GM12878 (cell line): ENCODE results near the gene STEAP3. TPM values are rescaled to one million over a fixed set of nuclear protein-coding genes. Genes with fewer than 3 reads are reported as not detected.

Experiments
- ATAC-seq: fragments of 200-7000 bp; cut with Tn5 transposase; 3 replicates; pipeline ENCODE4 v1.9.1; 2020; ENCODE audit warnings: mild to moderate bottlenecking, moderate library complexity
- BruUV-seq: library from RNA; stranded (reverse); fragments of 400-500 nt; replicated peaks from 2 replicates; lab custom pipeline; 2021; lab: Mats Ljungman, UMichigan
- CTCF ChIA-PET: fragments of 300-600 bp; sonication (Branson Sonifier 250); formaldehyde crosslinking; extraction: SDS; loops from one replicate; lab custom pipeline; 2021; ENCODE audit warnings: inconsistent platforms; lab: Yijun Ruan, JAX
- POLR2A ChIA-PET: fragments of 350-600 bp; formaldehyde crosslinking; extraction: SDS; loops from one replicate; lab custom pipeline; 2021; ENCODE audit warnings: inconsistent platforms; lab: Charles Lee
- RAD21 ChIA-PET: fragments of 300-600 bp; sonication (Branson Sonifier 250); formaldehyde crosslinking; loops from one replicate; lab custom pipeline; 2023; ENCODE audit warnings: antibody characterized with exemption; ENCODE audit not compliant: unreplicated experiment; lab: Charles Lee
- SMC1A ChIA-PET: fragments of 300-600 bp; sonication (Branson Sonifier 250); formaldehyde crosslinking; loops from one replicate; lab custom pipeline; 2023; ENCODE audit not compliant: unreplicated experiment, uncharacterized antibody; lab: Charles Lee
- DNase-seq: peaks from one replicate; pipeline ENCODE4 v3.0.0-alpha.2; 2011; ENCODE audit warnings: low read depth, low spot score
- FAIRE-seq: peaks from 3 replicates; lab custom pipeline; 2011; peaks lifted over from hg19 to GRCh38; lab: Jason Lieb, UNC
- H2AFZ ChIP-seq: 2 replicates; pipeline ENCODE4 v1.6.0; 2011; ENCODE audit warnings: low read depth, low read length, control low read depth; ENCODE audit not compliant: control insufficient read depth
- H3K27ac ChIP-seq: 2 replicates; pipeline ENCODE4 v1.5.1; 2011; ENCODE audit warnings: control low read depth; ENCODE audit not compliant: control insufficient read depth, insufficient read depth
- H3K27me3 ChIP-seq, 2 experiments: replicated peaks in 1 of 2; 2 replicates each; pipeline versions ENCODE4 v1.6.0 to v1.6.1; 2011; ENCODE audit warnings: low read length in 1 of 2; ENCODE audit not compliant: control insufficient read depth in 2 of 2, insufficient read depth in 2 of 2
- H3K36me3 ChIP-seq, 2 experiments: 2 replicates each; pipeline ENCODE4 v1.5.1; 2011; ENCODE audit warnings: low read length in 1 of 2; ENCODE audit not compliant: control insufficient read depth in 2 of 2, insufficient read depth in 2 of 2
- H3K4me1 ChIP-seq: 2 replicates; pipeline ENCODE4 v1.6.1; 2011; ENCODE audit warnings: mild to moderate bottlenecking, low read length, moderate library complexity, mixed read lengths; ENCODE audit not compliant: control insufficient read depth, insufficient read depth
- H3K4me2 ChIP-seq: 2 replicates; pipeline ENCODE4 v1.6.0; 2011; ENCODE audit warnings: control low read depth; ENCODE audit not compliant: control insufficient read depth, insufficient read depth
- H3K4me3 ChIP-seq: fragments of 200-600 bp; sonication (generic); 2 replicates; pipeline ENCODE4 v1.5.1; 2016
- H3K79me2 ChIP-seq: 2 replicates; pipeline ENCODE4 v1.6.0; 2011; ENCODE audit warnings: low read length; ENCODE audit not compliant: control insufficient read depth, insufficient read depth
- H3K9ac ChIP-seq: 2 replicates; pipeline ENCODE4 v1.8.0; 2011; ENCODE audit warnings: low read length, control low read depth, mixed read lengths; ENCODE audit not compliant: control insufficient read depth, insufficient read depth
- H3K9me3 ChIP-seq: replicated peaks from 3 replicates; pipeline ENCODE4 v1.5.1; 2011; ENCODE audit warnings: mild to moderate bottlenecking, low read length; ENCODE audit not compliant: control insufficient read depth, insufficient read depth
- H4K20me1 ChIP-seq: 2 replicates; pipeline ENCODE4 v1.6.0; 2011; ENCODE audit not compliant: control insufficient read depth, insufficient read depth
- CBX5 ChIP-seq: sonication (generic); IDR thresholded peaks from 2 replicates; pipeline ENCODE4 v1.6.1; 2016; ENCODE audit warnings: low read depth, moderate library complexity, mild to moderate bottlenecking, inconsistent platforms
- CREB1 ChIP-seq: IDR thresholded peaks from 2 replicates; pipeline ENCODE4 v1.6.1; 2012; ENCODE audit warnings: low read depth, mild to moderate bottlenecking, inconsistent platforms
- EED ChIP-seq: sonication (generic); IDR thresholded peaks from 2 replicates; pipeline ENCODE4 v1.6.1; 2016; ENCODE audit warnings: antibody characterized with exemption, low read depth
- FOXM1 ChIP-seq: IDR thresholded peaks from 2 replicates; pipeline ENCODE4 v1.6.1; 2012; ENCODE audit warnings: low read depth, mild to moderate bottlenecking, inconsistent platforms, low read length, moderate library complexity
- ZNF24 ChIP-seq: fragments of 450-650 bp; IDR thresholded peaks from 2 replicates; pipeline ENCODE4 v1.6.1; 2017; ENCODE audit warnings: antibody characterized with exemption, mild to moderate bottlenecking
- WGBS: methylation state at CpG from one replicate; pipeline ENCODE4 v1.1.6; 2016; ENCODE audit warnings: low lambda C conversion rate; ENCODE audit not compliant: insufficient replicate concordance, insufficient coverage; ENCODE audit errors: missing lambda C conversion rate; 5-methylcytosine and 5-hydroxymethylcytosine counted together
- in situ Hi-C: fragments of 300-500 bp; cut with MboI; formaldehyde crosslinking; loops from 9 replicates; pipeline ENCODE4 v1.14.3; 2018; ENCODE audit warnings: mixed read lengths
- intact Hi-C: fragments of 100-400 bp; cut with micrococcal nuclease; formaldehyde crosslinking; loops from one replicate; pipeline ENCODE4 v1.14.2; 2022; ENCODE audit not compliant: unreplicated experiment
- polyA plus RNA-seq, 11 experiments: library from polyadenylated mRNA; depleted of rRNA in 4 of 11; unstranded in 6 of 11; stranded (reverse) in 5 of 11; fragments of >200 nt; fragmentation: Nextera tagmentation in 4 of 11; fragmentation: Illumina TruSeq in 1 of 11; extraction: Ambion mirVana in 4 of 11; extraction: Trizol in 1 of 11; gene quantifications; 1 replicate in 1 of 11; 2 replicates in 10 of 11; pipeline versions ENCODE4 v1.2.1 to v1.2.3, GENCODE V29; 2011 to 2016; ENCODE audit warnings: inconsistent platforms in 2 of 11, missing spikeins in 2 of 11, low read depth in 1 of 11
- total RNA-seq, 4 experiments: library from RNA; depleted of rRNA in 3 of 4; stranded (reverse); fragments of >200 nt in 3 of 4; fragmentation: Illumina TruSeq in 1 of 4; extraction: Trizol in 1 of 4; gene quantifications; 2 replicates each; pipeline versions ENCODE4 v1.2.1 to v1.2.3, GENCODE V29; 2013 to 2021
- TF ChIP-seq, protein P1 (sequence below): fragments of 450-650 bp; IDR thresholded peaks from 2 replicates; pipeline ENCODE4 v1.6.1; 2017; ENCODE audit warnings: mild to moderate bottlenecking

STEAP3 gene
- total and polyA plus RNA-seq, 10 of the 15 experiments (the other 5 are each of a cell fraction or from before 2014, with no cell fraction given) = 0.42 to 8.3 (median 4.8) TPM

DNA sequence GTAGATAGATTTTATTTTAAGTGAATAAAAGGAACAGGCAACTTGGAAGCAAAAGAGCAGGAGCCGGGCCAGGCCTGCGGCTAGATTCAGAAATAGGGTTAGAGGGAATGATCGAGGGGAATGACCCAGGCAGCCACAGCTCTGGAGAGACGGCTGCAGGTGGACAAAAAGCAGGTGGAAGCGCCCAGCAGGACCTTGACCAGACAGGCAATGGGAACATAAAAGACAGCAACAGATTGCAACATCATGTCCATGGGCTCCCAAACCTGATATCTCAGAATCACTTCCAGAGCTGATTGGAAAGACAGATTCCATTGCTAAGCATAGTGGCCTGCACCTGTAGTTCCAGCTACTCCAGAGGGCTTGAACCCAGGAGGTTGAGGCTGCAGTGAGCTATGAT lies 28.6 kb upstream of the STEAP3 start:
- no TSS peak for BruUV-seq
- no peak overlapping the region for H3K27ac ChIP-seq
- ATAC-seq = no peak
- no peaks in the 10 kb centered on the region for H3K36me3 ChIP-seq
- FAIRE-seq = no peak
- no peaks in the 10 kb centered on the region for H3K79me2 ChIP-seq
- WGBS = 25% methylated on average over 5 of the region's 5 CpGs
- H3K4me2 ChIP-seq = no peak overlapping the region
- no peak overlapping the region for H2AFZ ChIP-seq
- SMC1A ChIA-PET = interaction anchor here (0.6 kb wide), 1 partner anchor 49 kb away, joined by 3 read pairs; no protein-coding TSS in a partner anchor
- no peaks in the 10 kb centered on the region for H3K9me3 ChIP-seq
- no peak overlapping the region for H3K9ac ChIP-seq
- POLR2A ChIA-PET = no interaction called here
- no peak overlapping the region for H3K4me3 ChIP-seq
- RAD21 ChIA-PET = no interaction called here
- TF ChIP-seq ZNF24 (no peak), FOXM1 (no peak), EED (no peak), CBX5 (no peak), CREB1 (no peak)
- TF ChIP-seq, protein P1, sequence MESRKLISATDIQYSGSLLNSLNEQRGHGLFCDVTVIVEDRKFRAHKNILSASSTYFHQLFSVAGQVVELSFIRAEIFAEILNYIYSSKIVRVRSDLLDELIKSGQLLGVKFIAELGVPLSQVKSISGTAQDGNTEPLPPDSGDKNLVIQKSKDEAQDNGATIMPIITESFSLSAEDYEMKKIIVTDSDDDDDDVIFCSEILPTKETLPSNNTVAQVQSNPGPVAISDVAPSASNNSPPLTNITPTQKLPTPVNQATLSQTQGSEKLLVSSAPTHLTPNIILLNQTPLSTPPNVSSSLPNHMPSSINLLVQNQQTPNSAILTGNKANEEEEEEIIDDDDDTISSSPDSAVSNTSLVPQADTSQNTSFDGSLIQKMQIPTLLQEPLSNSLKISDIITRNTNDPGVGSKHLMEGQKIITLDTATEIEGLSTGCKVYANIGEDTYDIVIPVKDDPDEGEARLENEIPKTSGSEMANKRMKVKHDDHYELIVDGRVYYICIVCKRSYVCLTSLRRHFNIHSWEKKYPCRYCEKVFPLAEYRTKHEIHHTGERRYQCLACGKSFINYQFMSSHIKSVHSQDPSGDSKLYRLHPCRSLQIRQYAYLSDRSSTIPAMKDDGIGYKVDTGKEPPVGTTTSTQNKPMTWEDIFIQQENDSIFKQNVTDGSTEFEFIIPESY = no peak
- DNase-seq = no peak
- no peaks in the 10 kb centered on the region for H3K4me1 ChIP-seq
- intact Hi-C loops (no loop called here), in situ Hi-C loops (no loop called here)
- H3K27me3 ChIP-seq = peaks cover 0 to 1% of the 10 kb centered on the region in 2 experiments; a peak in 2 of 4 replicates
- CTCF ChIA-PET = interaction anchor here (0.7 kb wide), 1 partner anchor 19 kb away, joined by 3 read pairs; no protein-coding TSS in a partner anchor
- H4K20me1 ChIP-seq = no peaks in the 10 kb centered on the region
